ENCODE results near the gene PRSS1.

DNA sequence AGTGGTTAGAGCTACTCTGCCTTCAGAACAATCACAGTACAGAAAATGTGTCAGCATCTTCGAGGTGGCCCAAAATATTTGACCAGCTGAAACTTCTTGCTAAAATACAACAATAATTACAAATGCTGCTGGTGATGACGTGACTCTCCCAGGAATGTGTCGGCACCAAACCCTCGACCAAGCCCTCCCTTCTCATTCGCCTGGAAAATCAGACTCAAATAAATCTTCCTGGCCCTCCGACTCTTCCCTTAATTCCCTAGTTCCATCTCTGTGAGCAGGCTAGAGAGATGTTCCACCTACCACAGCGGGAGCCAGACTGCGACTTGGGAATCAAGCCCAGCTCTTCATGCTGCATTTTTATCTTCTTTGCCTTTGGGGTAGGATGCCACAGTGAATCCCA is 25.6 kb downstream of the PRSS1 start:
- TF ChIP-seq, protein P1, sequence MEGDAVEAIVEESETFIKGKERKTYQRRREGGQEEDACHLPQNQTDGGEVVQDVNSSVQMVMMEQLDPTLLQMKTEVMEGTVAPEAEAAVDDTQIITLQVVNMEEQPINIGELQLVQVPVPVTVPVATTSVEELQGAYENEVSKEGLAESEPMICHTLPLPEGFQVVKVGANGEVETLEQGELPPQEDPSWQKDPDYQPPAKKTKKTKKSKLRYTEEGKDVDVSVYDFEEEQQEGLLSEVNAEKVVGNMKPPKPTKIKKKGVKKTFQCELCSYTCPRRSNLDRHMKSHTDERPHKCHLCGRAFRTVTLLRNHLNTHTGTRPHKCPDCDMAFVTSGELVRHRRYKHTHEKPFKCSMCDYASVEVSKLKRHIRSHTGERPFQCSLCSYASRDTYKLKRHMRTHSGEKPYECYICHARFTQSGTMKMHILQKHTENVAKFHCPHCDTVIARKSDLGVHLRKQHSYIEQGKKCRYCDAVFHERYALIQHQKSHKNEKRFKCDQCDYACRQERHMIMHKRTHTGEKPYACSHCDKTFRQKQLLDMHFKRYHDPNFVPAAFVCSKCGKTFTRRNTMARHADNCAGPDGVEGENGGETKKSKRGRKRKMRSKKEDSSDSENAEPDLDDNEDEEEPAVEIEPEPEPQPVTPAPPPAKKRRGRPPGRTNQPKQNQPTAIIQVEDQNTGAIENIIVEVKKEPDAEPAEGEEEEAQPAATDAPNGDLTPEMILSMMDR (IDR thresholded peaks at IDR 0.05), result no peak
- no peak for TF ChIP-seq POLR2A (IDR thresholded peaks at IDR 0.05)

All from Peyer's patch (tissue), 4 donors.